Esophagus squamous epithelium (tissue), 5 donors: ENCODE results near the gene ATP23. TPM values are rescaled to one million over a fixed set of nuclear protein-coding genes. Genes with fewer than 3 reads are reported as not detected.

Experiments
- DNase-seq: peaks from one replicate; lab custom pipeline; 2025; lab: John Stamatoyannopoulos, UW
- H3K27ac ChIP-seq, 4 donors: fragments of 200-600 bp; sonication (generic); one replicate each; pipeline ENCODE4 v1.5.1; 2016 to 2019; ENCODE audit warnings: mild to moderate bottlenecking in 1 of 4
- H3K27me3 ChIP-seq, 4 donors: fragments of 200-600 bp; sonication (generic); 1 replicate in 3 of 4; 2 replicates in 1 of 4; pipeline versions ENCODE4 v1.5.1 to v1.6.0; 2017 to 2021; ENCODE audit warnings: antibody characterized with exemption in 1 of 4
- H3K36me3 ChIP-seq, 3 donors: fragments of 200-600 bp; sonication (generic); one replicate each; pipeline ENCODE4 v1.5.1; 2016 to 2019
- H3K4me1 ChIP-seq, 3 donors: fragments of 200-600 bp; sonication (generic); one replicate each; pipeline ENCODE4 v1.5.1; 2017 to 2019
- H3K4me3 ChIP-seq, 4 donors: fragments of 200-600 bp; sonication (generic); 1 replicate in 3 of 4; 2 replicates in 1 of 4; pipeline ENCODE4 v1.5.1; 2016 to 2019; ENCODE audit warnings: mild to moderate bottlenecking in 2 of 4, moderate library complexity in 1 of 4
- H3K9me3 ChIP-seq, 3 donors: fragments of 200-600 bp; sonication (generic); one replicate each; pipeline ENCODE4 v1.5.1; 2016 to 2019
- POLR2A ChIP-seq, 4 donors: fragments of 450-650 bp; IDR thresholded peaks; one replicate each; pipeline ENCODE4 v1.6.1; 2017; ENCODE audit warnings: antibody characterized with exemption in 4 of 4, mild to moderate bottlenecking in 4 of 4, moderate library complexity in 3 of 4
- WGBS, 2 donors: methylation state at CpG; one replicate each; pipeline ENCODE4 v1.1.5; 2018; 5-methylcytosine and 5-hydroxymethylcytosine counted together
- intact Hi-C: fragments of 100-400 bp; cut with DNase I; formaldehyde crosslinking; loops from one replicate; pipeline ENCODE4 v1.15.0; 2022
- total RNA-seq, 4 donors: library from RNA; depleted of rRNA; stranded (reverse); fragments of >200 nt; gene quantifications; one replicate each; pipeline ENCODE4 v1.1.0, GENCODE V29; 2016
- TF ChIP-seq, protein P1 (sequence below), 6 experiments: fragments of 450-650 bp in 4 of 6; fragments of 200-600 bp in 2 of 6; sonication (generic) in 2 of 6; IDR thresholded peaks; one replicate each; pipeline ENCODE4 v1.5.1; 2016 to 2019; ENCODE audit warnings: antibody characterized with exemption in 6 of 6, mild to moderate bottlenecking in 4 of 6, moderate library complexity in 4 of 6
- donor health status: DM: yes; HTN: yes; CAD: no.

Gene ATP23, protein sequence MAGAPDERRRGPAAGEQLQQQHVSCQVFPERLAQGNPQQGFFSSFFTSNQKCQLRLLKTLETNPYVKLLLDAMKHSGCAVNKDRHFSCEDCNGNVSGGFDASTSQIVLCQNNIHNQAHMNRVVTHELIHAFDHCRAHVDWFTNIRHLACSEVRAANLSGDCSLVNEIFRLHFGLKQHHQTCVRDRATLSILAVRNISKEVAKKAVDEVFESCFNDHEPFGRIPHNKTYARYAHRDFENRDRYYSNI
- 10 to 100 TPM in 2 of 4 donors, 1 to 10 TPM in 2; 2.0 to 17.9 (median 8.6) TPM for total RNA-seq

GRCh38 chr12:57941165-57941894 lies at the start of gene ATP23:
Gene ATP23, plus strand, starts transcription at chr12:57941567. Its CDS starts 135 bp downstream, at chr12:57941702.
- TF ChIP-seq POLR2A (IDR thresholded peaks at IDR 0.05): peak in 3 of 4 donors; percentile 61 to 92 (median 70)
- TF ChIP-seq, protein P1, sequence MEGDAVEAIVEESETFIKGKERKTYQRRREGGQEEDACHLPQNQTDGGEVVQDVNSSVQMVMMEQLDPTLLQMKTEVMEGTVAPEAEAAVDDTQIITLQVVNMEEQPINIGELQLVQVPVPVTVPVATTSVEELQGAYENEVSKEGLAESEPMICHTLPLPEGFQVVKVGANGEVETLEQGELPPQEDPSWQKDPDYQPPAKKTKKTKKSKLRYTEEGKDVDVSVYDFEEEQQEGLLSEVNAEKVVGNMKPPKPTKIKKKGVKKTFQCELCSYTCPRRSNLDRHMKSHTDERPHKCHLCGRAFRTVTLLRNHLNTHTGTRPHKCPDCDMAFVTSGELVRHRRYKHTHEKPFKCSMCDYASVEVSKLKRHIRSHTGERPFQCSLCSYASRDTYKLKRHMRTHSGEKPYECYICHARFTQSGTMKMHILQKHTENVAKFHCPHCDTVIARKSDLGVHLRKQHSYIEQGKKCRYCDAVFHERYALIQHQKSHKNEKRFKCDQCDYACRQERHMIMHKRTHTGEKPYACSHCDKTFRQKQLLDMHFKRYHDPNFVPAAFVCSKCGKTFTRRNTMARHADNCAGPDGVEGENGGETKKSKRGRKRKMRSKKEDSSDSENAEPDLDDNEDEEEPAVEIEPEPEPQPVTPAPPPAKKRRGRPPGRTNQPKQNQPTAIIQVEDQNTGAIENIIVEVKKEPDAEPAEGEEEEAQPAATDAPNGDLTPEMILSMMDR (IDR thresholded peaks at IDR 0.05): no peak
- intact Hi-C loops: no loop called here

GRCh38 chr12:57892232-57892972 lies 49.0 kb upstream of the ATP23 start:
- intact Hi-C loops: no loop called here
- Histone ChIP-seq H3K36me3 (no peaks in the 10 kb centered on the region), H3K27me3 (no peaks in the 10 kb centered on the region), H3K4me3 (no peak overlapping the region), H3K9me3 (no peaks in the 10 kb centered on the region), H3K4me1 (peaks cover 73 to 100% (median 93%) of the 10 kb centered on the region in 3 donors), H3K27ac (peak overlapping the region; percentile 49 to 99 (median 94))
- WGBS, 2 donors: 70 to 76% methylated on average over 9 of the region's 9 CpGs
- no peak for TF ChIP-seq POLR2A (IDR thresholded peaks at IDR 0.05)
- TF ChIP-seq, protein P1 (IDR thresholded peaks at IDR 0.05): no peak
- DNase-seq: no peak

More at GRCh38 chr12:57941165-57941894, at the start of gene ATP23:
- Histone ChIP-seq H3K27ac (peak within 1 kb of the TSS; percentile 82 to 93 (median 92)), H3K27me3 (no peaks in the 10 kb centered on the region), H3K4me1 (peaks cover 8 to 34% (median 10%) of the 10 kb centered on the region in 3 donors), H3K9me3 (no peaks in the 10 kb centered on the region), H3K36me3 (peaks cover 0 to 8% (median 0%) of the 10 kb centered on the region in 3 donors), H3K4me3 (peak within 1 kb of the TSS; percentile 40 to 74 (median 64))
- 0 to 3% methylated on average over 7 to 9 of the region's 55 CpGs for WGBS, 2 donors
- peak; percentile 80 for DNase-seq

GRCh38 chr12:57893431-57894353 lies 47.7 kb upstream of the ATP23 start:
- TF ChIP-seq, protein P1 (IDR thresholded peaks at IDR 0.05): peak in 1 of 6 experiments; percentile 34
- TF ChIP-seq POLR2A (IDR thresholded peaks at IDR 0.05): no peak
- Histone ChIP-seq H3K4me1 (peaks cover 77 to 100% (median 93%) of the 10 kb centered on the region in 3 donors), H3K27ac (peak overlapping the region; percentile 49 to 99 (median 94)), H3K9me3 (no peaks in the 10 kb centered on the region), H3K4me3 (peak overlapping the region in 2 of 4 donors; percentile 8 to 9), H3K27me3 (no peaks in the 10 kb centered on the region), H3K36me3 (no peaks in the 10 kb centered on the region)
- 19 to 22% methylated on average over 8 to 12 of the region's 13 CpGs for WGBS, 2 donors
- intact Hi-C loops: no loop called here
- DNase-seq: no peak

- Histone ChIP-seq H3K9me3 (no peaks in the 10 kb centered on the region), H3K27me3 (no peaks in the 10 kb centered on the region), H3K4me3 (peak overlapping the region in 2 of 4 donors; percentile 8 to 9), H3K4me1 (peaks cover 77 to 100% (median 91%) of the 10 kb centered on the region in 3 donors), H3K27ac (peak overlapping the region; percentile 49 to 99 (median 94)), H3K36me3 (no peaks in the 10 kb centered on the region)
- intact Hi-C loops: no loop called here
- TF ChIP-seq, protein P1 (IDR thresholded peaks at IDR 0.05): no peak
- no peak for TF ChIP-seq POLR2A (IDR thresholded peaks at IDR 0.05)
- DNase-seq: no peak
- 62 to 63% methylated on average over 6 of the region's 6 CpGs for WGBS, 2 donors
These were observed 46.7 kb upstream of the ATP23 start for GRCh38 chr12:57894399-57895292.
